ENCODE data around the gene PTBP3. TPM values are rescaled to one million over a fixed set of nuclear protein-coding genes. Genes with fewer than 3 reads are reported as not detected.

Gene PTBP3
- polyA plus RNA-seq, 1 of the 3 experiments (the other 2 are of a cell fraction): 6.1 TPM

- ChIA-PET CTCF (no interaction called here), POLR2A (no interaction called here)
- Histone ChIP-seq H3K9me3 (no peaks in the 10 kb centered on the region), H3F3A (replicated peaks; ENCODE audit: insufficient read depth) (peaks cover 6% of the 10 kb centered on the region), H3K4me1 (ENCODE audit: control insufficient read depth in 1 of 2, insufficient read depth in 2 of 2, low read depth in 1 of 2, low read length in 1 of 2) (no peaks in the 10 kb centered on the region), H3K9me2 (no peaks in the 10 kb centered on the region), H3K36me3 (replicated peaks in 1 of 2; ENCODE audit: control insufficient read depth in 1 of 2, insufficient read depth in 2 of 2, low read length in 1 of 2) (peaks cover 37 to 58% of the 10 kb centered on the region in 2 experiments), H4K20me1 (ENCODE audit: insufficient read depth) (no peaks in the 10 kb centered on the region), H3K4me3 (ENCODE audit: low read depth in 2 of 2, low read length in 1 of 2) (no peak overlapping the region), H3K27ac (ENCODE audit: low read depth in 2 of 2, low read length in 1 of 2) (no peak overlapping the region), H3K27me3 (ENCODE audit: insufficient read depth) (no peaks in the 10 kb centered on the region), H2AFZ (ENCODE audit: low read depth) (no peak overlapping the region), H3K4me2 (no peak overlapping the region), H3K9ac (no peak overlapping the region), H3K79me2 (ENCODE audit: insufficient read depth) (no peaks in the 10 kb centered on the region)
- 95% methylated on average over 3 of the region's 3 CpGs for WGBS (ENCODE audit: low lambda C conversion rate)
- no peak for DNase-seq
- TF ChIP-seq GABPA (IDR thresholded peaks at IDR 0.05; ENCODE audit: low read depth): no peak
- TF ChIP-seq GATA2 (CRISPR knock-in tag; IDR thresholded peaks at IDR 0.05): no peak
- no peak for TF ChIP-seq NRF1 (IDR thresholded peaks at IDR 0.05; ENCODE audit: low read depth, low read length)
- TF ChIP-seq ELF1 (IDR thresholded peaks at IDR 0.05): no peak
- no peak for TF ChIP-seq FOSL2 (IDR thresholded peaks at IDR 0.05; ENCODE audit: borderline replicate concordance, low read depth)
- no peak for TF ChIP-seq RCOR1 (IDR thresholded peaks at IDR 0.05; ENCODE audit: low read length)
- TF ChIP-seq CTCF (IDR thresholded peaks at IDR 0.05): no peak
- no peak for TF ChIP-seq CHD2 (IDR thresholded peaks at IDR 0.05; ENCODE audit: low read length, partially characterized antibody)
- no peak for TF ChIP-seq PBX3 (IDR thresholded peaks at IDR 0.05)
- TF ChIP-seq FOXJ3 (CRISPR knock-in tag; IDR thresholded peaks at IDR 0.05): no peak
- no peak for TF ChIP-seq EZH2phosphoT487 (IDR thresholded peaks at IDR 0.05; ENCODE audit: borderline replicate concordance, low read depth)
- no peak for TF ChIP-seq POLR2AphosphoS5 (IDR thresholded peaks at IDR 0.05; ENCODE audit: low read depth, low read length)
- TF ChIP-seq RAD21 (IDR thresholded peaks at IDR 0.05; ENCODE audit: low read length): no peak
- TF ChIP-seq REST (IDR thresholded peaks at IDR 0.05; ENCODE audit: low read depth, low read length): no peak
- no peak for TF ChIP-seq ZBTB33 (IDR thresholded peaks at IDR 0.05; ENCODE audit: borderline replicate concordance, low read depth)
- no peak for TF ChIP-seq TAF1 (IDR thresholded peaks at IDR 0.05; ENCODE audit: borderline replicate concordance, low read depth, low read length)
- no peak for TF ChIP-seq RFX5 (IDR thresholded peaks at IDR 0.05; ENCODE audit: low read length)
- TF ChIP-seq TCF12 (IDR thresholded peaks at IDR 0.05): no peak
- TF ChIP-seq EP300 (IDR thresholded peaks at IDR 0.05; ENCODE audit: borderline replicate concordance in 1 of 2, low read depth in 1 of 2, low read length in 1 of 2): no peak
- no peak for TF ChIP-seq RXRA (IDR thresholded peaks at IDR 0.05; ENCODE audit: borderline replicate concordance, low read depth)
Observed at GRCh38 chr9:112218908-112219307, 114.5 kb downstream of the PTBP3 start.
